Right lobe of liver (tissue), 4 donors: ENCODE measurements around the gene SLC8A1.

Source experiments
- POLR2A ChIP-seq: fragments of 450-650 bp; IDR thresholded peaks from one replicate; pipeline ENCODE4 v1.6.1; 2017; ENCODE audit warnings: antibody characterized with exemption, mild to moderate bottlenecking
- TF ChIP-seq, protein P1 (sequence below), 4 donors: fragments of 200-600 bp in 3 of 4; fragments of 450-650 bp in 1 of 4; IDR thresholded peaks; one replicate each; pipeline versions ENCODE4 v1.5.1 to v1.8.0; 2016 to 2022; ENCODE audit warnings: antibody characterized with exemption in 4 of 4, mild to moderate bottlenecking in 2 of 4
- donor health status: DM: no; HTN: no; CAD: no.
- donor health status: DM: no; HTN: no; CAD: no.
- donor health status: DM: no; HTN: yes; CAD: no.

DNA sequence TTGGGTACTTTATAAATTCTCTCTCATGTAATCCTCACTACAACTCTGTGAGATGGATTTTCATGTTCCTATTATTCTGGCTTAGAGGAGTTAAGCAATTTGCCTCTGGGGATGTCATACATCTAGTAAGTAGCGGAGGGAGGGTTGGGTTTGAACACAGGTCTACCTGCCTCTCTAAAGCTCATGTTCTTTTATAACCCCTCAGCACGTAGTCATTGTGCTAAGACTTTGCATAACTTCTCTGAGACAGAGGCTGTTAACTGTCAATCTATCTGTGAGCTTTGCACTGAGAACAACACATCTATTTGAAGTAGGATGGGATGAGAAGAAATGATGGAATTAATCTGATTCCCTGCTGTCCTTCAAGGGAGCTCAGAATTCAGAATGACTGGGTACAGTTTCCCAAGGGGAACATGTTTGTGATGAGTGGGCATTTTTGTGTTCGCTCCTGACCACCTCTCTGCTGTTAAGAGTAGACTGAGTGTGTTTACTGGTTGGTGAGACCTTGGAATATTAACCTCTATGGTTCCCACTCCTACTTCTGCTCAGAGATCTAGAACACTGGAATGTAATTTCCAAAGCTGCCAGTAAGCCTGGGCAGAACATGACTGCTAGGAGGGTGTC is 320.7 kb downstream of the SLC8A1 start:
- TF ChIP-seq POLR2A: no peak
- TF ChIP-seq, protein P1, sequence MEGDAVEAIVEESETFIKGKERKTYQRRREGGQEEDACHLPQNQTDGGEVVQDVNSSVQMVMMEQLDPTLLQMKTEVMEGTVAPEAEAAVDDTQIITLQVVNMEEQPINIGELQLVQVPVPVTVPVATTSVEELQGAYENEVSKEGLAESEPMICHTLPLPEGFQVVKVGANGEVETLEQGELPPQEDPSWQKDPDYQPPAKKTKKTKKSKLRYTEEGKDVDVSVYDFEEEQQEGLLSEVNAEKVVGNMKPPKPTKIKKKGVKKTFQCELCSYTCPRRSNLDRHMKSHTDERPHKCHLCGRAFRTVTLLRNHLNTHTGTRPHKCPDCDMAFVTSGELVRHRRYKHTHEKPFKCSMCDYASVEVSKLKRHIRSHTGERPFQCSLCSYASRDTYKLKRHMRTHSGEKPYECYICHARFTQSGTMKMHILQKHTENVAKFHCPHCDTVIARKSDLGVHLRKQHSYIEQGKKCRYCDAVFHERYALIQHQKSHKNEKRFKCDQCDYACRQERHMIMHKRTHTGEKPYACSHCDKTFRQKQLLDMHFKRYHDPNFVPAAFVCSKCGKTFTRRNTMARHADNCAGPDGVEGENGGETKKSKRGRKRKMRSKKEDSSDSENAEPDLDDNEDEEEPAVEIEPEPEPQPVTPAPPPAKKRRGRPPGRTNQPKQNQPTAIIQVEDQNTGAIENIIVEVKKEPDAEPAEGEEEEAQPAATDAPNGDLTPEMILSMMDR (IDR thresholded peaks at IDR 0.05): no peak
